Esophagus muscularis mucosa (tissue), 4 donors: ENCODE data around the gene PPP3CA. TPM values are rescaled to one million over a fixed set of nuclear protein-coding genes. Genes with fewer than 3 reads are reported as not detected.

Experiments used
- DNase-seq: peaks from one replicate; pipeline ENCODE4 v3.0.0-alpha.2; 2017; ENCODE audit errors: extremely low spot score
- H3K27ac ChIP-seq, 4 donors: fragments of 200-600 bp; sonication (generic); replicated peaks in 1 of 4; 1 replicate in 3 of 4; 2 replicates in 1 of 4; pipeline ENCODE4 v1.5.1; 2016 to 2019; ENCODE audit warnings: mild to moderate bottlenecking in 1 of 4
- H3K27me3 ChIP-seq, 4 donors: fragments of 200-600 bp; sonication (generic); one replicate each; pipeline versions ENCODE4 v1.5.1 to v1.6.0; 2016 to 2019
- H3K36me3 ChIP-seq, 4 donors: fragments of 200-600 bp; sonication (generic); one replicate each; pipeline ENCODE4 v1.5.1; 2016 to 2019
- H3K4me1 ChIP-seq, 4 donors: fragments of 200-600 bp; sonication (generic); one replicate each; pipeline ENCODE4 v1.5.1; 2016 to 2019
- H3K4me3 ChIP-seq, 4 donors: fragments of 200-600 bp; sonication (generic); 1 replicate in 2 of 4; 2 replicates in 2 of 4; pipeline ENCODE4 v1.5.1; 2016 to 2019; ENCODE audit warnings: mild to moderate bottlenecking in 4 of 4, moderate library complexity in 1 of 4
- H3K9me3 ChIP-seq, 4 donors: fragments of 200-600 bp; sonication (generic); 1 replicate in 3 of 4; 2 replicates in 1 of 4; pipeline ENCODE4 v1.5.1; 2016 to 2019
- CTCF ChIP-seq, 3 experiments: fragments of 200-600 bp in 2 of 3; fragments of 450-650 bp in 1 of 3; sonication (generic) in 2 of 3; IDR thresholded peaks; one replicate each; pipeline ENCODE4 v1.5.1; 2017 to 2019; ENCODE audit warnings: antibody characterized with exemption in 3 of 3, mild to moderate bottlenecking in 2 of 3, moderate library complexity in 1 of 3
- EP300 ChIP-seq: sonication (generic); formaldehyde crosslinking; IDR thresholded peaks from one replicate; pipeline ENCODE4 v1.6.1; 2017; ENCODE audit warnings: antibody characterized with exemption
- POLR2A ChIP-seq: fragments of 450-650 bp; IDR thresholded peaks from one replicate; pipeline ENCODE4 v1.6.1; 2017; ENCODE audit warnings: antibody characterized with exemption, moderate library complexity, mild to moderate bottlenecking, low read depth
- POLR2AphosphoS5 ChIP-seq, 2 donors: sonication (generic); formaldehyde crosslinking; IDR thresholded peaks; one replicate each; pipeline ENCODE4 v1.6.1; 2017; ENCODE audit warnings: antibody characterized with exemption in 2 of 2
- WGBS: methylation state at CpG from one replicate; pipeline ENCODE4 v1.1.5; 2018; 5-methylcytosine and 5-hydroxymethylcytosine counted together
- intact Hi-C: fragments of 100-400 bp; cut with DNase I; formaldehyde crosslinking; loops from one replicate; pipeline ENCODE4 v1.15.1; 2023
- total RNA-seq, 4 donors: library from RNA; depleted of rRNA; stranded (reverse); fragments of >200 nt; gene quantifications; one replicate each; pipeline versions ENCODE4 v1.1.0 to v1.2.1, GENCODE V29; 2016

PPP3CA gene
- total RNA-seq, 4 donors from 2014 or later: 21.3 to 31.6 (median 23.3) TPM

- TF ChIP-seq CTCF (IDR thresholded peaks at IDR 0.05): no peak
- TF ChIP-seq POLR2A: no peak
- no peak for TF ChIP-seq EP300
- TF ChIP-seq POLR2AphosphoS5 (IDR thresholded peaks at IDR 0.05): no peak
- no peak overlapping the region for H3K4me3 ChIP-seq
- no peaks in the 10 kb centered on the region for H3K9me3 ChIP-seq
- DNase-seq: no peak
- H3K4me1 ChIP-seq: peaks cover 4 to 14% (median 7%) of the 10 kb centered on the region in 4 donors
- no peak overlapping the region for H3K27ac ChIP-seq
- 63% methylated on average over 2 of the region's 2 CpGs for WGBS
- H3K36me3 ChIP-seq: no peaks in the 10 kb centered on the region
- H3K27me3 ChIP-seq: no peaks in the 10 kb centered on the region
- intact Hi-C loops: no loop called here
Measured at GRCh38 chr4:101252721-101253120, 94.6 kb downstream of the PPP3CA start.

GRCh38 chr4:101251261-101251660 lies 96.1 kb downstream of the PPP3CA start:
- H3K4me3 ChIP-seq: no peak overlapping the region
- no peak overlapping the region for H3K27ac ChIP-seq
- H3K9me3 ChIP-seq: no peaks in the 10 kb centered on the region
- peaks cover 0 to 8% (median 6%) of the 10 kb centered on the region in 4 donors for H3K4me1 ChIP-seq
- intact Hi-C loops: no loop called here
- no peaks in the 10 kb centered on the region for H3K36me3 ChIP-seq
- no peaks in the 10 kb centered on the region for H3K27me3 ChIP-seq
- DNase-seq: no peak
- no peak for TF ChIP-seq POLR2AphosphoS5 (IDR thresholded peaks at IDR 0.05)
- WGBS: 86% methylated on average over 3 of the region's 3 CpGs

- H3K4me1 ChIP-seq: peaks cover 0 to 6% (median 3%) of the 10 kb centered on the region in 4 donors
- intact Hi-C loops: no loop called here
- no peak for DNase-seq
- H3K4me3 ChIP-seq: no peak overlapping the region
- no peak overlapping the region for H3K27ac ChIP-seq
- no peaks in the 10 kb centered on the region for H3K36me3 ChIP-seq
- H3K27me3 ChIP-seq: no peaks in the 10 kb centered on the region
- WGBS: 95% methylated on average over 5 of the region's 5 CpGs
- H3K9me3 ChIP-seq: no peaks in the 10 kb centered on the region
- TF ChIP-seq POLR2A (no peak), EP300 (no peak), POLR2AphosphoS5 (IDR thresholded peaks at IDR 0.05) (no peak), CTCF (IDR thresholded peaks at IDR 0.05) (no peak)
Measured at GRCh38 chr4:101244349-101244748, 103.0 kb downstream of the PPP3CA start.

- 100% methylated on average over 1 of the region's 1 CpG for WGBS
- DNase-seq: no peak
- Histone ChIP-seq H3K4me3 (no peak overlapping the region), H3K4me1 (peaks cover 0 to 21% (median 16%) of the 10 kb centered on the region in 4 donors), H3K27ac (no peak overlapping the region), H3K9me3 (no peaks in the 10 kb centered on the region), H3K36me3 (no peaks in the 10 kb centered on the region), H3K27me3 (no peaks in the 10 kb centered on the region)
- intact Hi-C loops: no loop called here
- TF ChIP-seq EP300 (no peak), POLR2A (no peak), POLR2AphosphoS5 (IDR thresholded peaks at IDR 0.05) (no peak), CTCF (IDR thresholded peaks at IDR 0.05) (no peak)
Measured at GRCh38 chr4:101242441-101242840, 104.9 kb downstream of the PPP3CA start.

- intact Hi-C loops: no loop called here
- no peak overlapping the region for H3K27ac ChIP-seq
- H3K9me3 ChIP-seq: no peaks in the 10 kb centered on the region
- no peaks in the 10 kb centered on the region for H3K27me3 ChIP-seq
- H3K4me1 ChIP-seq: peaks cover 0 to 30% (median 23%) of the 10 kb centered on the region in 4 donors
- no peak for DNase-seq
- H3K4me3 ChIP-seq: no peak overlapping the region
- TF ChIP-seq CTCF (IDR thresholded peaks at IDR 0.05): no peak
- no peak for TF ChIP-seq EP300
- no peak for TF ChIP-seq POLR2AphosphoS5 (IDR thresholded peaks at IDR 0.05)
- no peak for TF ChIP-seq POLR2A
- WGBS: 94% methylated on average over 3 of the region's 3 CpGs
- H3K36me3 ChIP-seq: no peaks in the 10 kb centered on the region
Measured at GRCh38 chr4:101240099-101240498, 107.2 kb downstream of the PPP3CA start.
